SK-N-SH (cell line): Measurements from ENCODE around the gene KSR2. TPM values are rescaled to one million over a fixed set of nuclear protein-coding genes. Genes with fewer than 3 reads are reported as not detected.

Experiments
- CTCF ChIA-PET: fragments of 300-600, 350-600 bp; formaldehyde crosslinking; extraction: SDS; loops from one replicate; lab custom pipeline; 2021; lab: Yijun Ruan, JAX
- POLR2A ChIA-PET: fragments of 350-600 bp; sonication (Branson Sonifier 250); formaldehyde crosslinking; extraction: SDS; loops from one replicate; lab custom pipeline; 2020; ENCODE audit warnings: antibody characterized with exemption, inconsistent platforms; lab: Yijun Ruan, JAX
- DNase-seq: peaks from one replicate; pipeline ENCODE4 v3.0.0; 2012
- H2AFZ ChIP-seq: fragments of 200-600 bp; sonication (generic); 2 replicates; pipeline ENCODE4 v1.8.1; 2016; ENCODE audit warnings: antibody characterized with exemption, mild to moderate bottlenecking, low read depth
- H3F3A ChIP-seq: fragments of 200-600 bp; sonication (generic); replicated peaks from 2 replicates; pipeline ENCODE3; 2016; ENCODE audit warnings: antibody characterized with exemption, mild to moderate bottlenecking; ENCODE audit not compliant: insufficient read depth
- H3K27ac ChIP-seq, 2 experiments: fragments of 200-500 bp in 1 of 2; fragments of 200-600 bp in 1 of 2; sonication (Bioruptor generic) in 1 of 2; sonication (generic), shearing (Covaris generic) in 1 of 2; 2 replicates each; pipeline versions ENCODE4 v1.5.1 to v1.6.1; 2014 to 2016; ENCODE audit warnings: low read depth in 2 of 2, inconsistent platforms in 1 of 2, low read length in 1 of 2, mild to moderate bottlenecking in 1 of 2, mixed read lengths in 1 of 2
- H3K27me3 ChIP-seq: fragments of 200-600 bp; sonication (generic), shearing (Covaris generic); 2 replicates; pipeline ENCODE4 v1.6.1; 2016; ENCODE audit warnings: mixed run types; ENCODE audit not compliant: insufficient read depth
- H3K36me3 ChIP-seq, 2 experiments: fragments of 200-500 bp in 1 of 2; fragments of 200-600 bp in 1 of 2; sonication (Bioruptor generic) in 1 of 2; sonication (generic) in 1 of 2; replicated peaks in 1 of 2; 2 replicates each; pipeline versions ENCODE3 to v1.5.1; 2014 to 2016; ENCODE audit warnings: low read length in 1 of 2, mild to moderate bottlenecking in 1 of 2; ENCODE audit not compliant: insufficient read depth in 2 of 2, control insufficient read depth in 1 of 2
- H3K4me1 ChIP-seq, 2 experiments: fragments of 200-500 bp in 1 of 2; fragments of 200-600 bp in 1 of 2; sonication (Bioruptor generic) in 1 of 2; sonication (generic), shearing (Covaris generic) in 1 of 2; 2 replicates each; pipeline versions ENCODE4 v1.5.1 to v1.6.1; 2014 to 2016; ENCODE audit warnings: low read depth in 1 of 2, low read length in 1 of 2, mixed run types in 1 of 2; ENCODE audit not compliant: insufficient read depth in 2 of 2, control insufficient read depth in 1 of 2
- H3K4me2 ChIP-seq: fragments of 200-600 bp; sonication (generic), shearing (Covaris generic); 2 replicates; pipeline ENCODE4 v1.6.1; 2017; ENCODE audit warnings: mixed run types
- H3K4me3 ChIP-seq, 2 experiments: fragments of 200-500 bp in 1 of 2; fragments of 200-600 bp in 1 of 2; sonication (Bioruptor generic) in 1 of 2; sonication (generic), shearing (Covaris generic) in 1 of 2; 2 replicates each; pipeline versions ENCODE4 v1.5.1 to v1.8.1; 2014 to 2016; ENCODE audit warnings: low read depth in 2 of 2, inconsistent platforms in 1 of 2, low read length in 1 of 2, mild to moderate bottlenecking in 1 of 2, mixed read lengths in 1 of 2, moderate library complexity in 1 of 2
- H3K79me2 ChIP-seq: fragments of 200-600 bp; sonication (generic); 2 replicates; pipeline ENCODE4 v1.8.1; 2017; ENCODE audit warnings: mild to moderate bottlenecking; ENCODE audit not compliant: insufficient read depth
- H3K9ac ChIP-seq: fragments of 200-600 bp; sonication (generic); 2 replicates; pipeline ENCODE4 v1.6.1; 2017; ENCODE audit warnings: mixed run types
- H3K9me2 ChIP-seq: fragments of 200-600 bp; sonication (generic); 2 replicates; pipeline ENCODE4 v1.6.1; 2017; ENCODE audit warnings: mixed run types
- H3K9me3 ChIP-seq: fragments of 200-600 bp; sonication (generic); 2 replicates; pipeline ENCODE4 v1.6.1; 2017; ENCODE audit warnings: mixed run types, mild to moderate bottlenecking, moderate library complexity
- H4K20me1 ChIP-seq: fragments of 200-600 bp; sonication (generic); 2 replicates; pipeline ENCODE4 v1.6.1; 2017; ENCODE audit warnings: mild to moderate bottlenecking, mixed run types; ENCODE audit not compliant: insufficient read depth
- EP300 ChIP-seq, 2 experiments: IDR thresholded peaks; 2 replicates each; pipeline versions ENCODE4 v1.4.0 to v1.6.1; 2012; ENCODE audit warnings: borderline replicate concordance in 1 of 2, low read depth in 1 of 2, low read length in 1 of 2
- FOSL2 ChIP-seq: IDR thresholded peaks from 2 replicates; pipeline ENCODE4 v1.4.0; 2012; ENCODE audit warnings: low read depth, mild to moderate bottlenecking, moderate library complexity, borderline replicate concordance
- FOXJ3 ChIP-seq: sonication (generic); formaldehyde crosslinking; IDR thresholded peaks from 2 replicates; pipeline ENCODE4 v1.5.1; 2020; ENCODE audit warnings: mild to moderate bottlenecking, missing genetic modification reagents
- FOXM1 ChIP-seq: IDR thresholded peaks from 2 replicates; pipeline ENCODE4 v1.4.0; 2012; ENCODE audit warnings: low read depth, mild to moderate bottlenecking
- GABPA ChIP-seq: IDR thresholded peaks from 2 replicates; pipeline ENCODE4 v1.4.0; 2012; ENCODE audit warnings: low read depth, mild to moderate bottlenecking
- GATA2 ChIP-seq: sonication (generic); formaldehyde crosslinking; IDR thresholded peaks from 2 replicates; pipeline ENCODE4 v1.5.0; 2020; ENCODE audit warnings: mild to moderate bottlenecking, missing genetic modification reagents
- JUND ChIP-seq: IDR thresholded peaks from 2 replicates; pipeline ENCODE4 v1.4.0; 2012
- RAD21 ChIP-seq: IDR thresholded peaks from 2 replicates; pipeline ENCODE4 v1.6.1; 2012; ENCODE audit warnings: mild to moderate bottlenecking, low read length
- RCOR1 ChIP-seq: fragments of 150-350 bp; IDR thresholded peaks from 2 replicates; pipeline ENCODE4 v1.6.1; 2017; ENCODE audit warnings: antibody characterized with exemption, low read length
- RXRA ChIP-seq: IDR thresholded peaks from 2 replicates; pipeline ENCODE4 v1.4.0; 2012; ENCODE audit warnings: low read depth, mild to moderate bottlenecking, borderline replicate concordance
- WGBS: methylation state at CpG from one replicate; pipeline ENCODE4 v1.1.6; 2017; ENCODE audit warnings: low lambda C conversion rate; 5-methylcytosine and 5-hydroxymethylcytosine counted together
- polyA plus RNA-seq, 3 experiments: library from polyadenylated mRNA; depleted of rRNA; stranded (reverse); fragments of >200 nt; gene quantifications; 2 replicates each; pipeline ENCODE4 v1.2.3, GENCODE V29; 2012
- TF ChIP-seq, protein P1 (sequence below): IDR thresholded peaks from 2 replicates; pipeline ENCODE4 v1.6.1; 2012; ENCODE audit warnings: mild to moderate bottlenecking, low read depth, low read length, moderate library complexity
- TF ChIP-seq, protein P2 (sequence below): IDR thresholded peaks from 2 replicates; pipeline ENCODE4 v1.4.0; 2012; ENCODE audit warnings: low read depth
- TF ChIP-seq, protein P3 (sequence below): fragments of 150-350 bp; IDR thresholded peaks from 2 replicates; pipeline ENCODE4 v1.6.1; 2016; ENCODE audit warnings: mild to moderate bottlenecking, low read depth, low read length
- TF ChIP-seq, protein P4 (sequence below): IDR thresholded peaks from 2 replicates; pipeline ENCODE4 v1.4.0; 2012; ENCODE audit warnings: low read depth, borderline replicate concordance

KSR2 gene
- polyA plus RNA-seq, 1 of the 3 experiments (the other 2 are of a cell fraction): 0.12 TPM

DNA sequence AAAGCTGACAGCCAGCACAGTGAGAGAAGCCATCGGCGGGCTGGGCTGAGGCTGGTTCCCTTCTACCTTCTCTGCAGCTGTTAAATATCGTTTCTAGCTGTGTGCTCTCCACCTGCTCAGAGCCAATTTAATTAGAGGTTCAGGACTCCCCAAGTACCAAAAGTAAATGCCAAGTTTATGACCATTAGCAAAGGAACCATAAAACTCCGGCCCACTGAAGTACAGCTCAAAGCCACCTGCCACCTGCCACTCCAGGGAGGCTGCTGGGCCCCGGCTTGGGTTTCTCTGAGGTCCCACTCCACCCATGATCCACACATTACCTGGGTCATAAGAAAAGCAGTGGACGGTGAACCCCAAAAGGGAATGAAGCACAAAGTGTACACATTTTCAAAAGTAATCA is 272.8 kb downstream of the KSR2 start (continued):
- TF ChIP-seq, protein P1, sequence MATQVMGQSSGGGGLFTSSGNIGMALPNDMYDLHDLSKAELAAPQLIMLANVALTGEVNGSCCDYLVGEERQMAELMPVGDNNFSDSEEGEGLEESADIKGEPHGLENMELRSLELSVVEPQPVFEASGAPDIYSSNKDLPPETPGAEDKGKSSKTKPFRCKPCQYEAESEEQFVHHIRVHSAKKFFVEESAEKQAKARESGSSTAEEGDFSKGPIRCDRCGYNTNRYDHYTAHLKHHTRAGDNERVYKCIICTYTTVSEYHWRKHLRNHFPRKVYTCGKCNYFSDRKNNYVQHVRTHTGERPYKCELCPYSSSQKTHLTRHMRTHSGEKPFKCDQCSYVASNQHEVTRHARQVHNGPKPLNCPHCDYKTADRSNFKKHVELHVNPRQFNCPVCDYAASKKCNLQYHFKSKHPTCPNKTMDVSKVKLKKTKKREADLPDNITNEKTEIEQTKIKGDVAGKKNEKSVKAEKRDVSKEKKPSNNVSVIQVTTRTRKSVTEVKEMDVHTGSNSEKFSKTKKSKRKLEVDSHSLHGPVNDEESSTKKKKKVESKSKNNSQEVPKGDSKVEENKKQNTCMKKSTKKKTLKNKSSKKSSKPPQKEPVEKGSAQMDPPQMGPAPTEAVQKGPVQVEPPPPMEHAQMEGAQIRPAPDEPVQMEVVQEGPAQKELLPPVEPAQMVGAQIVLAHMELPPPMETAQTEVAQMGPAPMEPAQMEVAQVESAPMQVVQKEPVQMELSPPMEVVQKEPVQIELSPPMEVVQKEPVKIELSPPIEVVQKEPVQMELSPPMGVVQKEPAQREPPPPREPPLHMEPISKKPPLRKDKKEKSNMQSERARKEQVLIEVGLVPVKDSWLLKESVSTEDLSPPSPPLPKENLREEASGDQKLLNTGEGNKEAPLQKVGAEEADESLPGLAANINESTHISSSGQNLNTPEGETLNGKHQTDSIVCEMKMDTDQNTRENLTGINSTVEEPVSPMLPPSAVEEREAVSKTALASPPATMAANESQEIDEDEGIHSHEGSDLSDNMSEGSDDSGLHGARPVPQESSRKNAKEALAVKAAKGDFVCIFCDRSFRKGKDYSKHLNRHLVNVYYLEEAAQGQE: no peak
- TF ChIP-seq, protein P2, sequence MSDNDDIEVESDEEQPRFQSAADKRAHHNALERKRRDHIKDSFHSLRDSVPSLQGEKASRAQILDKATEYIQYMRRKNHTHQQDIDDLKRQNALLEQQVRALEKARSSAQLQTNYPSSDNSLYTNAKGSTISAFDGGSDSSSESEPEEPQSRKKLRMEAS: no peak

DNA sequence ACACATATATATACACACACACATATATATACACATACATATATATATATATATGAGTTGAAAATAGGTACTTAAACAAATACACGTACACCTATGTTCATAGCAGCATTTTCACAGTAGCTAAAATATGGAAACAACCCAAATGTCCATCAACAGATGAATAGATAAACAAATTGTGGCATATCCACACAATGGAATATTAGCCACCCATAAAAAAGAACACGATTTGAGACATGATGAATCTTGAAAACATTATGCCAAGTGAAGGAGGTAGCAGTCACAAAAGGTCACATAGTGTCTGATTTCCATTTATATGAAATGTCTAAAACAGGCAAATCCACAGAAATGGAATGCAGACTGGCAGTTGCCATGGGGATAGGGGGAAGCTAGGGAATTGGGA is 276.3 kb downstream of the KSR2 start:
- H3K9ac ChIP-seq: no peak overlapping the region
- 78% methylated on average over 2 of the region's 2 CpGs for WGBS
- H3K4me2 ChIP-seq: no peak overlapping the region
- CTCF ChIA-PET: no interaction called here
- POLR2A ChIA-PET: no interaction called here
- no peaks in the 10 kb centered on the region for H3K79me2 ChIP-seq
- DNase-seq: no peak
- peaks cover 2 to 4% of the 10 kb centered on the region in 2 experiments; a peak in 3 of 4 replicates for H3K4me1 ChIP-seq
- no peaks in the 10 kb centered on the region for H3K27me3 ChIP-seq
- H3F3A ChIP-seq: peaks cover 5% of the 10 kb centered on the region
- no peaks in the 10 kb centered on the region for H4K20me1 ChIP-seq
- no peaks in the 10 kb centered on the region for H3K9me3 ChIP-seq
- H3K9me2 ChIP-seq: no peaks in the 10 kb centered on the region
- no peak overlapping the region for H2AFZ ChIP-seq
- H3K4me3 ChIP-seq: no peak overlapping the region
- TF ChIP-seq RXRA (no peak), GABPA (no peak), JUND (no peak), EP300 (IDR thresholded peaks at IDR 0.05; ENCODE audit: borderline replicate concordance in 1 of 2, low read depth in 1 of 2, low read length in 1 of 2) (no peak)
- TF ChIP-seq, protein P1: no peak
- no peaks in the 10 kb centered on the region for H3K36me3 ChIP-seq
- H3K27ac ChIP-seq: no peak overlapping the region

DNA sequence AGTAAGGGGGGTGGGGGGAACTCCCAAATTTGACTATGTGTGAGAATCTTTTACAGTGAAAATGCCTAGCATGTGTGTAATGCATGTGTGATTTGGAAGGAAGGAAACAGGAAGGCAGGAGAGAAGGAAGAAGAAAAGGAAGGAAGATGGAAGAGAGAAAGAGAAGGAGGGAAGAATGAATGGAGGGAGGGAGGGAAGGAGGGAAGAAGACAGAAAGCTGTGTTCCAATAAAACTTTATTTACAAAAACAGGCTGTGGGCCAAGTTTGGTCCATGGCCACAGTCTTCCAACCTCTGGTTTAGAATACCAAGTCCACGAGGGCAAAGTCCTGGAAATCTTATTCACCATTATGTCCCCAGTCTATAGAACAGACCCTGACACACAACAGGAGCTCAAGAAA is 278.9 kb downstream of the KSR2 start:
- no peak overlapping the region for H3K4me2 ChIP-seq
- no peaks in the 10 kb centered on the region for H3K27me3 ChIP-seq
- ChIA-PET POLR2A (no interaction called here), CTCF (interaction anchor here (0.8 to 1.0 kb wide), 2 partner anchors 8 to 167 kb away, joined by 3 to 4 read pairs; no protein-coding TSS in a partner anchor)
- no peak overlapping the region for H3K9ac ChIP-seq
- no peaks in the 10 kb centered on the region for H3K79me2 ChIP-seq
- DNase-seq: no peak
- peaks cover 30% of the 10 kb centered on the region for H3F3A ChIP-seq
- no peaks in the 10 kb centered on the region for H4K20me1 ChIP-seq
- WGBS: 79% methylated on average over 1 of the region's 1 CpG
- H3K27ac ChIP-seq: no peak overlapping the region
- no peaks in the 10 kb centered on the region for H3K36me3 ChIP-seq
- no peak overlapping the region for H3K4me3 ChIP-seq
- H2AFZ ChIP-seq: no peak overlapping the region
- peaks cover 19 to 28% of the 10 kb centered on the region in 2 experiments for H3K4me1 ChIP-seq
- H3K9me3 ChIP-seq: no peaks in the 10 kb centered on the region
- H3K9me2 ChIP-seq: no peaks in the 10 kb centered on the region
- TF ChIP-seq, protein P3, sequence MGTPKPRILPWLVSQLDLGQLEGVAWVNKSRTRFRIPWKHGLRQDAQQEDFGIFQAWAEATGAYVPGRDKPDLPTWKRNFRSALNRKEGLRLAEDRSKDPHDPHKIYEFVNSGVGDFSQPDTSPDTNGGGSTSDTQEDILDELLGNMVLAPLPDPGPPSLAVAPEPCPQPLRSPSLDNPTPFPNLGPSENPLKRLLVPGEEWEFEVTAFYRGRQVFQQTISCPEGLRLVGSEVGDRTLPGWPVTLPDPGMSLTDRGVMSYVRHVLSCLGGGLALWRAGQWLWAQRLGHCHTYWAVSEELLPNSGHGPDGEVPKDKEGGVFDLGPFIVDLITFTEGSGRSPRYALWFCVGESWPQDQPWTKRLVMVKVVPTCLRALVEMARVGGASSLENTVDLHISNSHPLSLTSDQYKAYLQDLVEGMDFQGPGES: no peak
- TF ChIP-seq FOXM1 (no peak), GATA2 (CRISPR knock-in tag) (no peak), RCOR1 (no peak), FOXJ3 (no peak), FOSL2 (no peak), RAD21 (no peak)
- TF ChIP-seq, protein P4, sequence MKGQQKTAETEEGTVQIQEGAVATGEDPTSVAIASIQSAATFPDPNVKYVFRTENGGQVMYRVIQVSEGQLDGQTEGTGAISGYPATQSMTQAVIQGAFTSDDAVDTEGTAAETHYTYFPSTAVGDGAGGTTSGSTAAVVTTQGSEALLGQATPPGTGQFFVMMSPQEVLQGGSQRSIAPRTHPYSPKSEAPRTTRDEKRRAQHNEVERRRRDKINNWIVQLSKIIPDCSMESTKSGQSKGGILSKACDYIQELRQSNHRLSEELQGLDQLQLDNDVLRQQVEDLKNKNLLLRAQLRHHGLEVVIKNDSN: no peak
